IPS DF 4.7 (cell line): ENCODE results near the gene TCF3.
"Not testable (repeated sequence)": the region's sequence is repeated elsewhere in the genome, so short reads cannot be mapped to it uniquely, and the experiment has no call there.

ENCODE experiments used
- DNase-seq: peaks from one replicate; pipeline ENCODE4 v3.0.0-alpha.2; 2013; ENCODE audit warnings: low spot score; ENCODE audit errors: extremely low read depth

Gene TCF3

DNA sequence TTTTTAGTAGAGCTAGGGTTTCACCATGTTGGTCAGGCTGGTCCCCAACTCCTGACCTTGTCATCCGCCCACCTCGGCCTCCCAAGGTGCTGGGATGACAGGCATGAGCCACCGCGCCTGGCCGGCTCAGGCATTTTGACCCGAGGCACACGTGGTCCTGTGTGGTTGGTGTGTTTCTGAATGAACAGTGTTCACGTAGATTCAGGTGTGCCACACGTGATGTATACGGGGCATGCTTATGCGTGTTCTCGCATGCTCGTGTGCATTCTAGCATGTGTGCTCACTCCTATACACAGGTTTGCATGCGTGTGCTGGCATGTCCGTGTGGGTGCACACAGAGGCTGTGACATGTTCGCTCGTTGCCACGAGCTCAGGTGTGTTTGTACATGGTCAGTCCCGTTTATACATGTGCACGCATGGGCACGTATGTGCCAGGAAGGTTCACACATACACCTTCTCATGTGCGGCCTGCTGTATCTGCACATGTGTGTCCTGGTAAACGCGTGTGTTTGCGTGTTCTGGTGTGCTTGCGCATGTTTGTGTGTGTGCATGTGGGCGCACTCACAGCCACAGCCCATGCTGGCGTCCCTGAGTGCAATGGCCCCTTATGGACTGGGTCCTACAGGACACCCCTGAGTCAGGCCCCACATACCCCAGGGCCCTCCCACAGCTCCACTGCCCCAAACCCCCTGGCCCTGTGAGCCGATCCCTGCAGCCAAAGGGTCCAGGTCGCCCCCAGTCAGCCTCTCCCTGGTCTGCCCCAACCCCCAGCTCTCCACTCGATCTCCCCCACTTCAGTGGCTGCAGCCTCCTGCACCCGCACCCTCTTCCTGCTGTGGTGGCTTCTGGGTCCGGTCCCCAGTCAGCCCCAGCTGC is 20.6 kb upstream of the TCF3 start:
- DNase-seq = no peak

DNA sequence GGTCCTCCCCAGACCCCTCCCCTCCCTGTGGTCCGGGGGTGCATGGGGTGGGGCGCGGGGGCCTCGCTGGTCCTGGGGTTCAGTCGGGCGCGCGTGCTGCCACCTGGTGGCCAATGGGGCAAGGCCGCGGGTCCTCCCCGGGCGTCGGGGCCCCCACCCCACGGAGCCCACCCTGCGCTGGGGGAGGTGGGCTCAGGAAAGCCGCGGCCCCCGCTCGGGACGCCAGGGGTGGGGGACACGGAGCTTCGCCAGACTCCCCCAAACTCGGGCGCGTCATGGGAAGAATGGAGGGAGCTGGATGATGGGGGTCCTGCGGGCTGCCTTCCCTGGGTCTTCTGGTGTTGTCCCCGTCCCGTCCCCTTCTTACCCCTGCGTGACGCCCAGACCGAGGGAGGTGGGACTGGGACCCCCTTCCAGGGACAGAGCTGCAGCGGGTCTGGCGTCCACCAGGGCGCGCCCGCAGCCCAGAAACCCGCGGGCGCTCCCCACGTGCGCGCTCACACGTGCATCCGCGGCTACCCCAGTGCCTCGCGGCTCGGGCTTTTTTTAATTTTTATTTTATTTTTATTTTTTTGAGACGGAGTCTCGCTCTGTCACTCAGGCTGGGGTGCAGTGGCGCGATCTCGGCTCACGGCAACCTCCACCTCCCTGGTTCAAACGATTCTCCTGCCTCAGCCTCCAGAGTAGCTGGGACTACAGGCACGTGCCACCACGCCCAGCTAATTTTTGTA is 19.8 kb upstream of the TCF3 start:
- DNase-seq = no peak

DNA sequence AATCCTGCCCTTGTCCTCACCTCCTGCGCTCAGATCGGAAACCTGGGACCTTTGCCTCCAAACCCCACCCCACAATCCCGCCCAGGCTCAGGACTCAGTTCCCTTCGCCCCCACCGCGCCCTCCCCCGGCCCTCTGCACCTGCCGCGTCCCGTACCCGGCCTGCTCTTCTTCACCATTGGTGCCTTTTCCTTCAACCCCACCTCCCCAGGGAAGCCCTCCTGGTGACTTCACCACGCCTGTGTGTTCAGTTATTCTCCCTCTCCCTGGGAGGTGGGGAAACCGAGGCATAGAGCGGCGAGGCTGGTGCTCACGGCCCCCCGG is 19.3 kb upstream of the TCF3 start:
- DNase-seq = no peak

DNA sequence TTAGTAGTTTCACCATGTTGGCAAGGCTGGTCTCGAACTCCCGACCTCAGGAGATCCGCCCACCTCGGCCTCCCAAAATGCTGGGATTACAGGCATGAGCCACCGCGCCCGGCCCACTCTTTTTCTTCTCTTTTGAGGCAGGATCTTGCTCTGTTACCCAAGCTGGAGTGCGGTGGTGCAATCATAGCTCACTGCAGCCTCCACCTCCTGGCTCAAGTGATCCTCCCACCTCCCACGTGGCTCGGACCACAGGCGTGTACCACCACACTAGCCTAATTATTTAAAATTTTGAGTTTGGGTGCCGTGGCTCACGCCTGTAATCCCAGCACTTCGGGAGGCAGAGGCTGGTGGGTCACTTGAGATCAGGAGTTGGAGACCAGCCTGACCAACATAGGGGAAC is 18.3 kb upstream of the TCF3 start:
- DNase-seq = not testable (repeated sequence)

DNA sequence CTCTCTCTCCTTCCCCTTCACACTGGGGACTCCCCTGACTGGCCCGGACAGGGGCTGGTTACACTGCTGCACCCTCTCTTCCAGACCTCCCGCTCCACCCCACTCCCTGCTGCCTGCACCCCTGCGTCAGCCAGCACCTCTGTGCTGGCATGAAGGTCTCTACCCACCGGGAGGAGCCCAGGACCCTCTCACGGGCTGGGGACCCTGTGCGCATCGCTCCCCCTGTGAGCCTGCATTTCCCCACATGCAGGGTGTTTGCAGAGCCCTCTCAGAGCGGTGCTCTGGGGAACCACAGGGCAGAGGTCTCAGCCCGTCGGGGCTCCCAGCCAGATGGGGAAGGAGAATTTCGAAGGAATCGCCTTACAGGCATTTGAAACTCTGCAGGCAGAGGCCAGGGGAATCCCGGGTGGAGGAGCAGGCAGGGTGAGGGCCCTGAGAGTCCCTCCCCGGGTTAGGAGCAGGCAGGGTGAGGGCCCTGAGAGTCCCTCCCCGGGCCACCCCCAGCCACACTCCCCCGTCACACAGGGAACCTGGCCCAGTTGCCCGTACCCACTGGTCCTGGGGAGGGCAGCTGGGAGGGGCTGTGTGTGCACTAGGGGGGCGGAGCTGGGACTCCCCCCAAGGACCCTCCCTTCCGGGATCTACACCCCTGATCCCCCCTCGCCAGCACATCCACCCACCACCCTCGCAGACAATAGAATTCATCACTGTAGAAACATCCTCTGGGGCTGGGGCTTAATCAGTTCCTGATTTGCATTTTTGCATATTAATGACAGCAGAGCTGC is 16.3 kb upstream of the TCF3 start:
- DNase-seq = no peak

DNA sequence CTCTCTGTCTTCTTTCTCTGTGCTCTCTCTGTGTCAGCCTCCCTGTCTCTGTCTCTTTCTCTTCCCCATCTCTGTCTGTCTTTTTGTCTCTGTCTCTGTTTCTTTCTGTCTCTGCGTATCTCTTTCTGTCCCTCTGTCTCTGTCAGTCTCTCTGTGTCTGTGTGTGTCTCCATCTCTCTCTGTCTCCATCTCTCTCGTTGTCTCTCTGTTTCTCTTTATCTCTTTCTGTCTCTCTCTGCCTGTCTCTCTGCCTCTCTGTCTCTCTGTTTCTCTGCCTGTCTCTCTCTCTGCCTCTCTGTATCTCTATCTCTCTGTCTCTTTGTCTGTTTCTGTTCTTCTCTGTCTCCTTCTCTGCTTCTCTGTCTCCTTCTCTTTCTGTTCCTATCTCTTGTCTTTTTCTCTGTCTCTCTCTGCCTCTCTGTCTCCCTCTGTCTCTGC is 15.7 kb upstream of the TCF3 start:
- DNase-seq = no peak

DNA sequence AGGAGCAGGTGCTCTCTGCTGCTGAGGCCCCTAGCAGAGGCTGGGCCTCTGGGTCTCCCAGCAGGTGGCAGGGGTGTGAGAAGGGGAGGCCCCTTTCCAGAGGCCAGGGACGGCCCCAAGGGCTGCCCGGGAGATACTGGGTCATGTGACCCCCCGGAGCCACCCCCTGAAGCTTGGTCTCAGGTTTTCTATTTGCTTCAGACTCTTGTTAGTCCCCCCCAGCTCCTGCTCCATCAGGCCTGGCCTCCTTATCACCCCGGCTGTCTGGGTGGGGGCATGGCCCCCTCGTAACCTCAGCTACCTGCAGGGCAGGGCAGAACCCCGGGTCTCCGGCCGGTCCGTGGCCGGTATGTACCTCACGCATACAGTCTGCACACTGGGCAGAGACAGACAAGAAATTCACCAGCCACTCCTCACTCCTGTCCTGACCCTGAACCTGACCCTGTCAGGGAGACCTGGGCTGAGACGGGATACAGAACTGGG is 13.2 kb upstream of the TCF3 start:
- no peak for DNase-seq

DNA sequence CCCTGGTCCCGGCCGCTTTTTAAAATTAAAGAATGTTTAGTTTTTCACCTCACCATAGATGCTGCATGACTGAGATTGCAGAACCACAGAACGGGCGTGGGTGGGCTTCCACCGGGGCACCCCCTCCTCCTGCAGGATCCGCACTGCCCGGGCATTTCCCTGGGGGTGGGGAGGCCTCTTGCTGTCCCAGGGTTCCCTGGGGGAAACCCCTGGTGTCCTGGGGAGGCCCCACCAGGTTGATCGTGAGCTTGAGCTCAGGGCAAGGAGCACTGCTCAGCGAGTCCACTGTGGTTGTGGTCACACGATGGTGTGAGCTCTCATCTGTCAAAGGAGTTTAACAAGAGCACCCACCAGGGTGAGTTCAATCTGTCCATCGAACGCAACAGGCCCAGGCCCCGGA is 11.4 kb upstream of the TCF3 start:
- DNase-seq = no peak

DNA sequence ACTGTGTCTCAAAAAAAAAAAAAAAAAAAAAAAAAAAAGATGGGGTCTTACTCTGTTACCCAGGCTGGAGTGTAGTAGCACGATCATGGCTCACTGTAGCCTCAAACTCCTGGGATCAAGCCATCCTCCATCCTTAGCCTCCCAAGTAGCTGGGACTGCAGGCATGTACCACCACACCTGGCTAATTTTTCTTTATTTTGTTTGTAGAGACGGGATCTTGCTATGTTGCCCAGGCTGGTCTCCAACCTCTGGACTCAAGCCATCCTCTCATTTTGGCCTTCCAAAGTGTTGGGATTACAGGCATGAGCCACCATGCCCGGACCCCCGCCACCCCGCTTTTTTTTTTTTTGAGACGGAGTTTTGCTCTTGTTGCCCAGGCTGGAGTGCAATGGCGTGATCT is 10.8 kb upstream of the TCF3 start:
- DNase-seq = not testable (repeated sequence)

DNA sequence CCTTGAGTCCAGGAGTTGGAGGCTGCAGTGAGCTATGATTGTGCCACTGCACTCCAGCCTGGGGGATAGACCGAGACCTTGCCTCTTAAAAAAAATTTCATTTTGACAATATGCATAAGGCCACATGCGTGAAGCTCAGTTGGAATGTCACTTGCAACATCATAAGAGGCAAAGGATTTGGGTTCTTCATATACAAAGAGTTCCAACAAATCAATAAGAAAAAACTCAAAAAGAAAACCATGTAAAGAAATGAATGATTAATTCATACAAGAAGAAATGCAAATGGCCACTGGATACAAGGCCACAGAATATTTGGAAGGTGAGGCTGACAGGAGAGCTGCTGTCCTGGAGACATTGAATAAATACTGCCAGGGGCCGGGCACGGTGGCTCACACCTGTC is 9.6 kb upstream of the TCF3 start:
- no peak for DNase-seq

DNA sequence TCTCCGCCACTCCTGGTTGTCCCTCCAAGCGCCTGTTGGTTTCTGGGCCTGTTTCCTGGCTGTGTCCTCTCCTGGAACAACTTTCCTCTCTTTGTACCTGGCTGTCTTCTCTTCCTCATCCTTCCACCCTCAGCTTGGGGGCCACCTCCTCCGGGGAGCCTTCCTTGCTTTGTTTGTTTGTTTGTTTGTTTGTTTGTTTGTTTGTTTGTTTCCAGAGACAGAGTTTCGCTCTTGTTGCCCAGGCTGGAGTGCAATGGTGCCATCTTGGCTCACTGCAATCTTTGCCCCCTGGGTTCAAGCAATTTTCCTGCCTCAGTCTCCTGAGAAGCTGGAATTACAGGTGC is 6.6 kb upstream of the TCF3 start:
- DNase-seq = no peak

DNA sequence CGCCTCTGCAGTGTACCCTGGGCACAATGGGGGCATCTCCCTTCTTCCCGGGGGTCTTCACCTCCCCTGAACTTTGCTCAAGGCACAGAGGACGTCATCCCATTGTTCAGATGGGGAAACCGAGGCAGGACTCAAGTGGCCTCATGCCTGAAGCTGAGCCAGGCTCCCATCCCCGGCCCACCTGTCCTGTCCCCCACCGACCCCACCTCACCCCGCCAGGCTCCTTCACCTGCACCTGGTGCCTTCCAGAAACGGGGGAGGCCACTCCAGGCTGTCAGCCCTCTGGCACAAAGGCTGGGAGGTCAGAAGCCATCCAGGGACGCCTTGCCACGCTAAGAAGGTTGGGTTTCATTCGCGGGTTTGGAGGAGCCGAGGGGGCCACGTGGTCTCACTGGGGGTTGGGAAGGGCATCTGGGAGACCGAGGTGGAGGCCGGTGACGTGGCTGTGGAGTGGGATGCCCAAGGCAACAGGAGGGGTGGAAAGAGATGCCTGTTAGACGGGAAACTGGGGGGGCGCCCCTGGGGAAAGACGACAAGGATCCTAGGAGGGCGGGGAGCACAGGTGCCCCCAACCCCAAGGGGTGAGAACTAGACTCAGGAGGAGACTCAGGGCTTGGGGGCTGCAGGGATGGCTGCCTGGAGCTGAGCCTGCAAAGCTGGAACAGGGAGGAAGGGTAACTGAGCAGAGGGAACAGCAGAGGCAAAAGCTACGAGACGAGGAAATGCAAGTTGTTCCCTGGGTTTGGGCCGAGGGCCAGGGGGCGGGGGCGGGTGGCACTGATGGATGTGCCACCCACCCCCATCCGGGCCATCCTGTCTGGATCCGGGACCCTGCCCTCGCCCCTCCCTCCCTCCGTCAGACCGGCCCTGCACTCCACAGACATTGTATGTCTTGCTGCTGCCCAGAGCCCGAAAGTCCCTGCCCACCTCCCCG is 6.0 kb upstream of the TCF3 start:
- no peak for DNase-seq

DNA sequence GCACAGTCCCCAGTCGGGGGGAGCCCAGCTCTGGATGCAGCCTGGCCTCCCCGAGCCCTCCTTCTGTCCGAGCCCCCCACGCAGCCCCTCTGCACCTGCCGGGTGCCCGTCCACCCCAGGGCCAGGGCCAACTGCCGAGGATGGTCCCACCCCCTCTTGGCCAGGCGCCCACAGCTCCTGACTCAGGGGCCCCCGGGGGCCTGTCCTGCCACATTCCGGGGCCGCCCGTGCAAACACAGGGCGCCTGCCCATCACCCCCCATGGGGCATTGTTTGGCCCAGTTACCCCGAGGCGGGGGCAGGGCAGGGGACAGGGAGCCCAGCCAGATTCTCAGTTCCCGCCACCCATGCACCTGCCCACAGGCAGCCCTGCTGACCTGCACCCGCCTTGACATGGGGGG is 5.3 kb upstream of the TCF3 start:
- DNase-seq = no peak

DNA sequence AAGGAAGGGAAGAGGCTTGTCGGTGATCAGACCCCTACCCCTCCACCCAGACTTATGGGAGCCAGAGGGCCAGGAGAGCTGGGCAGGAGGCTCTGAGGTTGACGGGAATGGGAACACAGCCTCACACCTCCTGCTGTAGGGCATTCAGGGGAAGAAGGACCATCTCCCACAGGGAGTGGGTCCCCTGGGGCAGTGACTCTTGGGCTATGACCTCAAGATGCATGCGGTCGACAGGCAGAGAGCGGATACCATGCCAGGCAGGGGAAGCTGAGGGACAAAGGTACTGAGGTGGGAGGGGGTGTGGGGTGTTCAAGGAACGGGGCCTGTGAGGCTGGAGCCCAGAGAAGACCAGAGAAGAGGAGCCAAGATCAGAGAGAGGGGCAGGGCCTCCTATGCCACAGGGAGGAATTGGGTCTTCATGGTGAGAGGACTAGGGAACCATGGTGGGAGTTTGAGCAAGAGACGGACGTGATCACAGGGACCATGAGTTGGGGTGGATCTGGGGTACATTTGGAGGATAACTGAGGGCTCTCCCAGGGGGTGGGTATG is 4.6 kb upstream of the TCF3 start:
- DNase-seq = no peak

DNA sequence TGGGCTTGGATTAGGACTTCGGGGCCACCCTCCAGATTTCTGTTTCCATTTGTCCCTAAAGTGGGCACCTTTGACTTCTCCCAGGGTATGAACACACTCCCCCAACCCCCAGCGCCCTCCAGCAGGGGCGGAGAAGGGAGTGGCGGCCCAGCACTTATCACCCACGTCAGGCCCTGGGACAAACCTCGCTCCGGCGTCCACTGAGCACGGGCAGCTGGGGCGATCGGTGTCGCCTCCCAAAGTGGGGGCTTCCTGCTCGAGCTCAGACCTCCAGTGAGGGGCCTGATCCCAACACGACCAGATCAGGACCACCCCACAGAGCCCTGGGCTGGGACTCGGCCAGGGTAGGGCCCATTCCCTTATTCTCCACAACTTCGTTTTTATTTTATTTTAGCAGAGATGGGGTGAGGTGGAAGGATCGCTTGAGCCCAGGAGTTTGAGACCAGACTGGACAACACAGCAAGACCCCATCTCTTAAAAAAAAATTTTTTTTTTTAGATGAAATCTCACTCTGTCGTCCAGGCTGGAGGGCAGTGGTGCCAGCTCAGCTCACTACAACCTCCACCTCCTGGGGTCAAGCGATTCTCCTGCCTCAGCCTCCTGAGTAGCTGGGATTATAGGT is 3.7 kb upstream of the TCF3 start:
- no peak for DNase-seq

DNA sequence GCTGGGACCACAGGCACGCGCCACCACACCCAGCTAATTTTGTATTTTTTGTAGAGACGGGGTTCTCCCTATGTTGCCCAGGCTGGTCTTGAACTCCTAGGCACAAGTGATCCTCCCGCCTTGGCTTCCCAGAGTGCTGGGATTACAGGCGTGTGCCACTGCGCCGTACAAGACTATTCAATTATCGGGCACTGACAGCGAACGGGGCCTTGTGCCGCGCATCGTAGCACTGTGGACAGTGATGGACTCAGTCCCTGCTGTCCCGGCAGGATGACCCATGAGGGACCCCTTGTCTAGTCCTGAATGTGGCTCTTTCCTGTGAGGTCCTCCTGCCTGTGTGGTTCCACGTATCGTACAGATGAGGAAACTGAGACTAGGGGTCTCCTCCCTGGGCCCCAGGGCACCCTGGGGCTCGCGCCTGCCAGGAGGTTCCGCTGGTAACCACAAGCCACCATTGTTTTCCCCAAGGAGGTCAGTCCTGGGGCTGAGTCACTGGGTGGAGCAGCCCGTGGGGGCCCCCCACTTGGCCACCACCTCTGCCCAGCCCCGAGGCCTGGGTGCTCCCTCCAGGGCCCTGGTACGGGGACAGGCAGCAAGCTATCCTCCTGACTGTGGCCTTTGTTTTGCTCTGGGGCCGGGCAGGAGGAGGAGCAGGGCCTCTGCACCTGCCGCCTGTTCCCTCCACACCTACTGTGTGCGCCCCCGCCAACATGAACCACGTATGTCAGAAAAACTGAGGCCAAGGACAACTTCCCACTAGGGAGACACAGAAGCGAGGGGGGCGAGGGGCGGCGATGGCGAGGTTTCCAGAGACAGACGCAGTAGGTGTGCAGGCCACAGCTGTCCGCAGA is 2.9 kb upstream of the TCF3 start:
- DNase-seq = no peak

DNA sequence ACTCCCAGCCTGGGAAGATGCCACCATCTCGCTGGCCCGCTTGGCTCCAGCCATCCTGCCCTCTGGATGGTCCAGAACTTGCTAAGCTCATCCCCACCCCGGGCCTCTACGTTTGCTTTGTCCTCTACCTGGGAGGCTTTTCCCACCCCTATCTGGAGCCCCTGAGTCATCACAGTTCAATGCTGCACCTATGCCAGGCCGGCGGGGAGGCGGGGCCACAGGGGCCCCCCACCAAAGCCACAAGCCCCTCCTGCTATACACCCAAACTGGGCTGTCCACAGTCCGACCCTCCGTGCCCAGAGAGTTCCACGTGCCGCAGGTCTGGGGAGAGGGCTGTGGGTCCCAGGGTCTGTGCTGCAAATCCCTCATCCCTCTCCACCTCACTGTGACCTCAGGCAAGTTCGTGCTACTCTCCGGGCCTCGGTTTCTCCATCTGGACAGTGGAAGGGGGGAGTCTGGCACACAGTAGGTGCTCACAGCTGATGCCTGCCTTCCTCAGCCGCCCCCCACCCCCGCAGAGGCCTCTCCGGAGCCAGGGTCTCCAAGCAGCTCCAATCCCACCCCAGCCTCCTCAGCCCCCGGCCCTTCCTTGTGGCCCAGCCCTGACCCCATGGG is 1.9 kb upstream of the TCF3 start:
- DNase-seq = no peak

DNA sequence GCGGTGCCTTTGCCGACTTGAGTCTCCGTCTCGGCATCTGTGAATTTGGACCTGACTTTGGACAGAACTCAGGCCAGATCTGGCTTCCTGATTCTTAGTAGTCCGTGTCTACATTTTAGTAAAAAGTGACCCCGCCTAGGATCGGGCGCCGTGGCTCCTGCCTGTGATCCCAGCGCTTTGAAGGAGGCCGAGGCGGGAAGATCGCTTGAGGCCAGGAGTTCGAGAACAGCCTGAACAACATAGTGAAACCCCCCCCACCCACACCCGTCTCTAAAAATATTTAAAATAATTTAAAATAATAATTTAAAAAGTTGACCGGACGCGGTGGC is 849 bp upstream of the TCF3 start:
- DNase-seq = no peak
